K562 (cell line): ENCODE measurements around the gene PCDHGB2. TPM values are rescaled to one million over a fixed set of nuclear protein-coding genes. Genes with fewer than 3 reads are reported as not detected.
A peak's percentile ranks its signal among the peaks of the same experiment; 100 is the strongest.

ENCODE experiments used
- BDP1 ChIP-seq: IDR thresholded peaks from 3 replicates; pipeline ENCODE4 v1.6.1; 2011; ENCODE audit not compliant: insufficient read length, insufficient read depth
- CBX3 ChIP-seq, 2 experiments: IDR thresholded peaks; 1 replicate in 1 of 2; 2 replicates in 1 of 2; pipeline ENCODE4 v1.6.1; 2012; ENCODE audit warnings: inconsistent platforms in 2 of 2, low read length in 2 of 2, borderline replicate concordance in 1 of 2, control low read depth in 1 of 2
- ETV1 ChIP-seq: fragments of 450-650 bp; conservative IDR thresholded peaks from 2 replicates; pipeline ENCODE4 v1.6.1; 2016; ENCODE audit warnings: missing genetic modification characterization, control low read depth, low read depth, missing compliant biosample characterization
- L3MBTL2 ChIP-seq: fragments of 450-650 bp; IDR thresholded peaks from 2 replicates; pipeline ENCODE4 v1.6.1; 2016; ENCODE audit warnings: mild to moderate bottlenecking, moderate library complexity
- TAL1 ChIP-seq: fragments of 450-650 bp; IDR thresholded peaks from 2 replicates; pipeline ENCODE4 v1.6.1; 2016; ENCODE audit warnings: mild to moderate bottlenecking
- TEAD4 ChIP-seq, 2 experiments: sonication (generic) in 1 of 2; formaldehyde crosslinking in 1 of 2; IDR thresholded peaks; 2 replicates each; pipeline versions ENCODE4 v1.6.1 to v1.8.0; 2012 to 2022; ENCODE audit warnings: borderline replicate concordance in 1 of 2, inconsistent platforms in 1 of 2, low read length in 1 of 2, mild to moderate bottlenecking in 1 of 2, missing genetic modification reagents in 1 of 2
- polyA plus RNA-seq, 8 experiments: library from polyadenylated mRNA; depleted of rRNA in 4 of 8; stranded (reverse) in 5 of 8; unstranded in 3 of 8; fragments of >200 nt; fragmentation: Nextera tagmentation in 2 of 8; fragmentation: Illumina TruSeq in 1 of 8; extraction: Ambion mirVana in 2 of 8; extraction: Trizol in 1 of 8; gene quantifications; 2 replicates each; pipeline versions ENCODE4 v1.2.1 to v1.2.3, GENCODE V29; 2011 to 2014; ENCODE audit warnings: inconsistent platforms in 1 of 8, missing spikeins in 1 of 8
- total RNA-seq, 7 experiments: library from RNA; depleted of rRNA in 6 of 7; stranded (reverse); fragments of >200 nt in 6 of 7; fragmentation: Illumina TruSeq in 2 of 7; extraction: Trizol in 2 of 7; gene quantifications; 2 replicates each; pipeline versions ENCODE4 v1.2.1 to v1.2.3, GENCODE V29; 2011 to 2021; ENCODE audit warnings: low replicate concordance in 1 of 7
- TF ChIP-seq, protein P1 (sequence below), 2 experiments: fragments of 450-650 bp; formaldehyde crosslinking in 1 of 2; IDR thresholded peaks; 2 replicates each; pipeline versions ENCODE4 v1.4.0 to v1.6.1; 2014 to 2020; ENCODE audit warnings: mild to moderate bottlenecking in 2 of 2, borderline replicate concordance in 1 of 2, low read depth in 1 of 2
- TF ChIP-seq, protein P2 (sequence below), 3 experiments: IDR thresholded peaks in 2 of 3; conservative IDR thresholded peaks in 1 of 3; 2 replicates each; pipeline ENCODE4 v1.5.1; 2011 to 2012; ENCODE audit warnings: low read length in 3 of 3, mild to moderate bottlenecking in 3 of 3, control low read depth in 2 of 3, improper control_type of control experiment in 1 of 3, inconsistent platforms in 1 of 3, low read depth in 1 of 3, mixed read lengths in 1 of 3, moderate library complexity in 1 of 3; ENCODE audit not compliant: insufficient read depth in 2 of 3
- TF ChIP-seq, protein P3 (sequence below): fragments of 450-650 bp; IDR thresholded peaks from 2 replicates; pipeline ENCODE4 v1.6.1; 2016

Gene PCDHGB2
- total and polyA plus RNA-seq, 9 of the 15 experiments (the other 6 are each of a cell fraction or from before 2014, with no cell fraction given): 0.06 to 0.54 (median 0.29) TPM; not detected in 1

DNA sequence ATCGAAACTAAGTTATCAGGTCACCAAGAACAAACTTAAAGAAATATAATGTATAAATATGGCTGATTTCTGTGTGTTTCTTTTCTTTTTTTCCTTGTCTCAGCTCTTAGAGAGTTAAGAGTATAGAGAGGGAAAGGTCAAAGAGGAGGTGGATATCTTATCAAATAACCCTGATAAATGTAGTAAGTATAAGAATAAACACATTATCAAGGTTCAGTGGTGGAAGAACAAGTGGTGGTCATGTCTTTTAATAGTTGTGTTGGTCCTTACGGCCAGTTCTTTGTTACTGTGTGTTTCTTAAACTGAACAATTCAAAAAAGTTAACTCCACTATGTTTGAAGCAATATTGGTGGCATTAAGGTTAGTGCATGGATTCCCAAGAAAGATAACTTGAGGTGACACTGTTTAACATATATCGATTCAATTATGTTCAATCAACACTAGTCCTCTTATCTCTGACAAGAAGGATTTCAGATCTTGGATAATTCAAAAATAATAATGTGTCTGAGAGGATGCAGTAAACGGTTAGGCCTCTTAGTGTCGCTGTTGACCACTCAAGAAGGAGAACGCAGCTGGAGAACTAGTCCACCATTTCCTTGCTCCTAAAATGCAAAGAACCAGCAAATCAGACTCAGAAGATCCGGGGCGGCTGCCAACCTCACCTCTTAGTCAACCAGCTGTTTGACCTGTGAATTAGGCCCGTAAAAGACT lies 16.4 kb upstream of the PCDHGB2 start, which contains the start of gene PCDHGA3 (continued):
- TF ChIP-seq, protein P1, sequence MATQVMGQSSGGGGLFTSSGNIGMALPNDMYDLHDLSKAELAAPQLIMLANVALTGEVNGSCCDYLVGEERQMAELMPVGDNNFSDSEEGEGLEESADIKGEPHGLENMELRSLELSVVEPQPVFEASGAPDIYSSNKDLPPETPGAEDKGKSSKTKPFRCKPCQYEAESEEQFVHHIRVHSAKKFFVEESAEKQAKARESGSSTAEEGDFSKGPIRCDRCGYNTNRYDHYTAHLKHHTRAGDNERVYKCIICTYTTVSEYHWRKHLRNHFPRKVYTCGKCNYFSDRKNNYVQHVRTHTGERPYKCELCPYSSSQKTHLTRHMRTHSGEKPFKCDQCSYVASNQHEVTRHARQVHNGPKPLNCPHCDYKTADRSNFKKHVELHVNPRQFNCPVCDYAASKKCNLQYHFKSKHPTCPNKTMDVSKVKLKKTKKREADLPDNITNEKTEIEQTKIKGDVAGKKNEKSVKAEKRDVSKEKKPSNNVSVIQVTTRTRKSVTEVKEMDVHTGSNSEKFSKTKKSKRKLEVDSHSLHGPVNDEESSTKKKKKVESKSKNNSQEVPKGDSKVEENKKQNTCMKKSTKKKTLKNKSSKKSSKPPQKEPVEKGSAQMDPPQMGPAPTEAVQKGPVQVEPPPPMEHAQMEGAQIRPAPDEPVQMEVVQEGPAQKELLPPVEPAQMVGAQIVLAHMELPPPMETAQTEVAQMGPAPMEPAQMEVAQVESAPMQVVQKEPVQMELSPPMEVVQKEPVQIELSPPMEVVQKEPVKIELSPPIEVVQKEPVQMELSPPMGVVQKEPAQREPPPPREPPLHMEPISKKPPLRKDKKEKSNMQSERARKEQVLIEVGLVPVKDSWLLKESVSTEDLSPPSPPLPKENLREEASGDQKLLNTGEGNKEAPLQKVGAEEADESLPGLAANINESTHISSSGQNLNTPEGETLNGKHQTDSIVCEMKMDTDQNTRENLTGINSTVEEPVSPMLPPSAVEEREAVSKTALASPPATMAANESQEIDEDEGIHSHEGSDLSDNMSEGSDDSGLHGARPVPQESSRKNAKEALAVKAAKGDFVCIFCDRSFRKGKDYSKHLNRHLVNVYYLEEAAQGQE (IDR thresholded peaks at IDR 0.05; ENCODE audit: borderline replicate concordance): 0 out of 2 replicates have a peak, but pooled peaks have one; percentile 3
- TF ChIP-seq, protein P1 (CRISPR knock-in tag; IDR thresholded peaks at IDR 0.05; ENCODE audit: low read depth): no peak
- TF ChIP-seq L3MBTL2 (0 out of 2 replicates have a peak, but pooled peaks have one; percentile 10), BDP1 (no peak), CBX3 (IDR thresholded peaks at IDR 0.05; ENCODE audit: borderline replicate concordance in 1 of 2, low read length in 2 of 2) (0 out of 3 replicates have a peak, but pooled peaks of 1 of the 2 experiments have one; percentile 24), TAL1 (no peak), TEAD4 (IDR thresholded peaks at IDR 0.05; ENCODE audit: low read length) (0 out of 2 replicates have a peak, but pooled peaks have one; percentile 39), TEAD4 (CRISPR knock-in tag; IDR thresholded peaks at IDR 0.05; ENCODE audit: borderline replicate concordance) (no peak), ETV1 (tag) (0 out of 2 replicates have a peak, but pooled peaks have one; percentile 11)
- TF ChIP-seq, protein P2, sequence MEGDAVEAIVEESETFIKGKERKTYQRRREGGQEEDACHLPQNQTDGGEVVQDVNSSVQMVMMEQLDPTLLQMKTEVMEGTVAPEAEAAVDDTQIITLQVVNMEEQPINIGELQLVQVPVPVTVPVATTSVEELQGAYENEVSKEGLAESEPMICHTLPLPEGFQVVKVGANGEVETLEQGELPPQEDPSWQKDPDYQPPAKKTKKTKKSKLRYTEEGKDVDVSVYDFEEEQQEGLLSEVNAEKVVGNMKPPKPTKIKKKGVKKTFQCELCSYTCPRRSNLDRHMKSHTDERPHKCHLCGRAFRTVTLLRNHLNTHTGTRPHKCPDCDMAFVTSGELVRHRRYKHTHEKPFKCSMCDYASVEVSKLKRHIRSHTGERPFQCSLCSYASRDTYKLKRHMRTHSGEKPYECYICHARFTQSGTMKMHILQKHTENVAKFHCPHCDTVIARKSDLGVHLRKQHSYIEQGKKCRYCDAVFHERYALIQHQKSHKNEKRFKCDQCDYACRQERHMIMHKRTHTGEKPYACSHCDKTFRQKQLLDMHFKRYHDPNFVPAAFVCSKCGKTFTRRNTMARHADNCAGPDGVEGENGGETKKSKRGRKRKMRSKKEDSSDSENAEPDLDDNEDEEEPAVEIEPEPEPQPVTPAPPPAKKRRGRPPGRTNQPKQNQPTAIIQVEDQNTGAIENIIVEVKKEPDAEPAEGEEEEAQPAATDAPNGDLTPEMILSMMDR (IDR thresholded peaks at IDR 0.05 in 2 of 3, conservative IDR thresholded peaks at IDR 0.05 in 1 of 3; ENCODE audit: insufficient read depth in 2 of 3, low read depth in 1 of 3, low read length in 3 of 3): peak; percentile 60 to 79 (median 74); a peak in 5 of 6 replicates
- TF ChIP-seq, protein P3, sequence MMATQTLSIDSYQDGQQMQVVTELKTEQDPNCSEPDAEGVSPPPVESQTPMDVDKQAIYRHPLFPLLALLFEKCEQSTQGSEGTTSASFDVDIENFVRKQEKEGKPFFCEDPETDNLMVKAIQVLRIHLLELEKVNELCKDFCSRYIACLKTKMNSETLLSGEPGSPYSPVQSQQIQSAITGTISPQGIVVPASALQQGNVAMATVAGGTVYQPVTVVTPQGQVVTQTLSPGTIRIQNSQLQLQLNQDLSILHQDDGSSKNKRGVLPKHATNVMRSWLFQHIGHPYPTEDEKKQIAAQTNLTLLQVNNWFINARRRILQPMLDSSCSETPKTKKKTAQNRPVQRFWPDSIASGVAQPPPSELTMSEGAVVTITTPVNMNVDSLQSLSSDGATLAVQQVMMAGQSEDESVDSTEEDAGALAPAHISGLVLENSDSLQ: no peak
